Anterior cingulate cortex (tissue), 58 donors: ENCODE data around the gene HPN.
"Not testable (repeated sequence)": the region's sequence is repeated elsewhere in the genome, so short reads cannot be mapped to it uniquely, and the experiment has no call there.

Experiments used
- DNase-seq, 58 donors: peaks; one replicate each; lab custom pipeline; 2025; lab: John Stamatoyannopoulos, UW

Gene HPN

DNA sequence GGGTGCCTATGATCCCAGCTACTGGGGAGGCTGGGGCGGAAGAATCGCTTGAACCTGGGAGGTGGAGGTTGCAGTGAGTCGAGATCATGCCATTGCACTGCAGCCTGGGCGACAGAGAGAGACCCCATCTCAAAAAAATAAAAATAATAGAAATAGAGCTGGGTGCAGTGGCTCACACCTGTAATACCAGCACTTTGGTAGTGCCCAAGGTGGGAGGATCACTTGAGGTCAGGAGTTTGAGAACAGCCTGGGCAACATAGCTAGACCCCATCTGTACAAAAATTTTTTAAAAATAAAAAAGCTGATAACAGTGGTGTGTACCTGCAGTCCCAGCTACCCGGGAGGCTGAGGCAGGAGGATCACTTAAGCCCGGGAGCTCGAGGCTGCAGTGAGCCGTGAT lies 34.1 kb upstream of the HPN start:
- DNase-seq = not testable (repeated sequence)

DNA sequence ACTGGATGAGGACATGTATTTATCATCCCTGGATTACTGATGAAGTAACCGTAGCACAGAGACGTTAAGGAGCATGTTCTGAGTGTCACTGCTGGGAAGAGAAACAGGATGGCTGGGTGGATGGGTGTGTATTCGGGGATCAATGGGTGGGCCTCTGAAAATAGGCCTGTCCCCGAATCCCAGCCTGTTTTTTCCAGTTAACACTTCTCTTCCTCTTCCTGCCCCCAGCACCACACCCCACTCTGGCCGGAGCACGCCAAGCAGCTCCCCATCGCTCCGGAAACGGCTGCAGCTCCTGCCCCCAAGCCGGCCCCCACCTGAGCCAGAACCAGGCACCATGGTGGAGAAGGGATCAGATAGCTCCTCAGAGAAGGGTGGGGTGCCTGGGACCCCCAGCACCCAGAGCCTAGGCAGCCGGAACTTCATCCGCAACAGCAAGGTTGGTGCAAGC lies 32.6 kb upstream of the HPN start:
- DNase-seq = no peak

DNA sequence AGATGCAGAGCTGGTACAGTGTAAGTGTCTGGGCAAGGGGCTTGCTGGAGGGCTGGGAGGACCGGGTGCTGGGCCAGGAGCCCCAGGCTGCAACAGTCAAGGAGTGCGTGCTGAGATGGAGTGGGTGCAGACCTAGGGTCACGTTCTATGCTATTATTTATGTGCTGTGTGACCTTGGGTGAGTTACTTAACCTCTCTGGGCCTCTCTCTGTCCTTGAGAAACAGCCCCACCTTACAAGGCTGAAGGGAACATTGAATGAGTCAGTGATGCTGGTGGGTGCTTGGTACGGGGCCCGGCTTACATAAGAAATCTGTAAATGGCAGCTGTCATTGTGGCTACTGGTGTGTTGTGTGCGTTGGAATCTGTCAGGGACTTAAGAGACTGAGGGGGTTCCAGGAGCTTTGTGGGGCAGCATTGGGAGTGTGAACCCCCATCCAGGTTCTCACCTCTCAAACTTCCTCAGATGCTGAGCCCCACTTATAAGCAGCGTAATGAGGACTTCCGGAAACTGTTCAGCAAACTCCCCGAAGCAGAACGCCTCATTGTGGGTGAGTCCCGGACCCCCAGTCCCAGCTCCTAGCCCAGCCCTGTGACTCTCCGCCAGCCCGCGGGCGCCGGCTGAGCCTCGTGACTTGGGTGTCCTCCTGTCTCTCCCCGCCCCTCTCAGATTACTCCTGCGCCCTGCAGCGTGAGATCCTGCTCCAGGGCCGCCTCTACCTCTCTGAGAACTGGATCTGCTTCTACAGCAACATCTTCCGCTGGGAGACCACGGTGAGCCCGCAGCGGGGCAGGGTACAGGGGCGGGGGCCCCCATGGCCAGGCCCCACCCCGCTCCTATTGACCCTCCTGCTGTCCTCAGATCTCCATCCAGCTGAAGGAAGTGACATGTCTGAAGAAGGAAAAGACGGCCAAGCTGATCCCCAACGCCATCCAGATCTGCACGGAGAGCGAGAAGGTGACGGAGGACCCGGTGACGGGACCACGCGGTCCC lies 31.8 kb upstream of the HPN start:
- no peak for DNase-seq

DNA sequence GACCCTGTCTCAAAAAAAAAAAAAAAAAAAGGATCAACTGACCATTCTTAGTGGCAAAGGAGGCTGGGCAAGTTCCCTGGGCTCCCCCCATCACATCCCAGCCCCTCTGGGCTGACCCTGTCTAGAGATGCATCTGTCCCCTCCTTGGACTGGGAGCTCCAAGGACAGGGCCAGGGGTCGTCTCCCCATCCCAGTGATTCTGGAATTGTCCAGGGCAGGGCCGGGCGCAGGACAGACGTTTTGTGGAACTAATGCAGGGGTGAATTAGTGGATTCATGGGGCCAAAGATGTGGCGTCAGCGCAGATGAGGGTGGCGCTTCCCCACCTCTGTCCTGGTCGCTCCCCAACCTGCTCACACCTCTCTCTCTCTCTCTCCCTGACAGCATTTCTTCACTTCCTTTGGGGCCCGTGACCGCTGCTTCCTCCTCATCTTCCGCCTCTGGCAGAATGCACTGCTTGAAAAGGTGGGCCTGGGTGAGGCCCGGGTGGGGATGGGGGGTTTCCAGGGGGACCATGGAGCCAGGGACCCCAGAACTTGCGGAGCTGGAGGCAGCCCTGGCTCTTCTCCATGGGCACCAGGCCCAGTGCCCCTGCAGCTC lies 30.3 kb upstream of the HPN start:
- no peak for DNase-seq

DNA sequence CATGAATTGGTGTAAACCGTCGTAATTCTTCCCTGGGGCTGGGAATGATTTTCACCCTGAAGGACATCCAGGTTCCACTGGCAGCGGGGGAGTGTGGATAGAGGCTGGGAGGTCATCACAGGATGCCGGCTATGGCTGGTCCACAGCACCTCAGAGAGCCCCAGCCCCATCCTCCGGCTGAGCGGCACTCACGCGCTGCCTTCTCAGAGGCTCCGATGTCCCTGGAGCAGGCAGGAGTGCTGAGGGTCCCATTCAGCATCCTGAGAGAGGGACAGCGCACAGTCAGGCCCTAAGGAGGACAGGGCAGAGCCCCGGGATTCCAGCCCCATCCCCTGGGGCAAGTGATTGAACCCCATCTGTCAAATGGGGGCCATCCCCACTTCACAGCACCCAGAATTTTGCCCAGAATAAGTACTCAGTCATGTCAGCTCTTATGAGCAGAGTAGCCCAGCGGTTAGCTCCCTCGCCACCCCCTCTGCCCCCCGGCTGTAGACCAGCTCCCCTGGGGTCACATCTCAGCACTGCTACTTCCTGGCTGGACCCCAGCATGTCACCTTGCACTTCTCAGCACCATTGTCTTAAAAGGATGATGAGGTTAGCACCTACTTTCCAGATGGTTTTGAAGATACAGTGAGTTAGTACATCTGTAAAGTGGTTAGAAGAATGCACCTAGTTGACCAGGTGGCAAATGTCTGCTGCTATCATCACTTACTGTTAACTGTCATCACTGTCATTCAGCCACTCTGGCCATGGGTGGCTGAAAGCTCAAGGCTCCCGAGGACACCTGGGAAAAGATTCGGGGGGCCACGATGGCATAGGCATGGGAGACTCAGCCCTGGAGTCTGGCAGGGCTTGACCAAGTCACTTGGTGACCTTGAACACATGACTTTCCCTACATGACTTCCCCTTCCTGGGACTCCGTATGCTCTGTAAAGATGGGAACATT lies 29.5 kb upstream of the HPN start:
- DNase-seq = no peak

DNA sequence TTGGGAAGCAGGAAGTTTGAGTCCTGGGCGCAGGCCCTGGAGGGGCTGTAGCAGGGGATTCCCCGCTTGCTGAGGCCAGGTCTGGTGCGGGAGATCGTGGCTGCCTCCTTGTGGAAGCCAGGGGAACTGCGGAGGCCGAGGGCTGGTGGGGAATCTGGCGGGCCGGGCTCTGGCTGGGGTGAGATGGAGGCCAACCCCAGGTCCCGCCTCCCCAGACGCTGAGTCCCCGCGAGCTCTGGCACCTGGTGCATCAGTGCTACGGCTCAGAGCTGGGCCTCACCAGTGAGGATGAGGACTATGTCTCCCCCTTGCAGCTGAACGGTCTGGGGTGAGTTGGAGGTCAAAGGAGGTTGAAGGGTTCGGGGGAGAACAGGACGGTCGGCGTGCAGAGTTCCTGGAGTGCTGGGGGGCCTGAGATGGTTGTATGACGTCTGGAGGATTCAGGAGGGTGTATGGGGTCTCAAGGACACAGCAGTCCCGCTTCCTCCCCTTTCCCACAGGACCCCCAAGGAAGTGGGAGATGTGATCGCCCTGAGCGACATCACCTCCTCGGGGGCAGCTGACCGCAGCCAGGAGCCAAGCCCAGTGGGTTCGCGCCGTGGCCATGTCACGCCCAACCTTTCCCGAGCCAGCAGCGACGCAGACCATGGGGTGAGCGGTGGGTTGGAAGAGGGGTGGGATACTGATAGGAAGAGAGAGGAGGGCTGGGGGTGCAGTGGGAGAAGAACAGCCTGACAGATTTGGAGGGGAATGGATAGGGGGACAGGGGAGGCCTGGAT lies 28.3 kb upstream of the HPN start:
- peak in 38 of 58 donors; percentile 5 to 60 (median 21) for DNase-seq

DNA sequence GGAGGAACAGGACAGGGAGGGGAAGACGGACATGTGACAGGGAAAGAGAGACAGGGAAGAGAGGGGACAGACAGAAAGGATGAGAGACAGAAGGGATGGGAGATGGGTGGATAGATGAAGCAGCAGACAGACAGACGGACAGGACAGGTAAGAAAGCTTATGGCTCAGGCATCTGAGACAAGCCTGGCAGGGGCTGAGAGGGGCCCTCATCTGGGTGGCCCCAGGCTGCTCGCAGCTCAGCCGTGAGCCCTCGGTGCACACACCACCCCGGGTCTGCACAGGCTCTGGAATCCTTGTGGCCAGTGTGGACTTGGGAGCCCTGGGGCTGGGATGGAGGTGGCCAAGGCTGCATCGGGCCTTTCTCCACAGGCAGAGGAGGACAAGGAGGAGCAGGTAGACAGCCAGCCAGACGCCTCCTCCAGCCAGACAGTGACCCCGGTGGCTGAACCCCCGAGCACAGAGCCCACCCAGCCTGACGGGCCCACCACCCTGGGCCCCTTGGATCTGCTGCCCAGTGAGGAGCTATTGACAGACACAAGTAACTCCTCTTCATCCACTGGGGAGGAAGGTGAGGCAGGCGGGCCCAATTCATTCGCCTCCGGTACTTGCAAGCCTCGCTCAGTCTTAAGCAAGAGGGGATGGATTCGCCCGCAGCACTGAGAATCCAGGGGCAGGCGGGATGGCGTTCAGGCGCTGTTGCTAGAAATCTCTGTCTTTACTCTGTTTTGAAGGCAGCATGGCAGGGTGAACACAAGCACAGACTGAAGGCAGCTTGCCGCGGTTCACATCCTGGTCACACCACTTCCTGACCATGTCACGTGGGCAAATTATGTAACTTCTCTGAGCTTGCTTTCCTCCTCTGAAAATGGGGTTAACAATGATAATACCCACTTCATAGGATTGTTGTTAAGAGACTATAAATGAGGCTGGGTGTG lies 27.4 kb upstream of the HPN start:
- no peak for DNase-seq

DNA sequence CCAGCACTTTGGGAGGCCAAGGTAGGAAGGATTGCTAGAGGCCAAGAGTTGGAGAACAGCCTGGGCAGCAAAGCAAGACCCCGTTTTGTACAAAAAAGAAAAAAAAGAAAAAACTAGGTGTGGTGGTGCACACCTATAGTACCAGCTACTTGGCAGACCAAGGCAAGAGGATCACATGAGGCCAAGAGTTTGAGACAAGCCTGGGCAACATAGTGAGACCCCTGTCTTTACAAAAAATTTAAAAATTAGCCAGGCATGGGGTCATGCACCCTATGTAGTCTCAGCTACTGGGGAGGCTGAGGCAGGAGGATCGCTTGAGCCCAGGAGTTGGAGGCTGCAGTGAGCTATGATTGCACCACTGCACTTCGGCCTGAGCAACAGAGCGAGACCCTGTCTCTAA lies 26.7 kb upstream of the HPN start:
- not testable (repeated sequence) for DNase-seq

DNA sequence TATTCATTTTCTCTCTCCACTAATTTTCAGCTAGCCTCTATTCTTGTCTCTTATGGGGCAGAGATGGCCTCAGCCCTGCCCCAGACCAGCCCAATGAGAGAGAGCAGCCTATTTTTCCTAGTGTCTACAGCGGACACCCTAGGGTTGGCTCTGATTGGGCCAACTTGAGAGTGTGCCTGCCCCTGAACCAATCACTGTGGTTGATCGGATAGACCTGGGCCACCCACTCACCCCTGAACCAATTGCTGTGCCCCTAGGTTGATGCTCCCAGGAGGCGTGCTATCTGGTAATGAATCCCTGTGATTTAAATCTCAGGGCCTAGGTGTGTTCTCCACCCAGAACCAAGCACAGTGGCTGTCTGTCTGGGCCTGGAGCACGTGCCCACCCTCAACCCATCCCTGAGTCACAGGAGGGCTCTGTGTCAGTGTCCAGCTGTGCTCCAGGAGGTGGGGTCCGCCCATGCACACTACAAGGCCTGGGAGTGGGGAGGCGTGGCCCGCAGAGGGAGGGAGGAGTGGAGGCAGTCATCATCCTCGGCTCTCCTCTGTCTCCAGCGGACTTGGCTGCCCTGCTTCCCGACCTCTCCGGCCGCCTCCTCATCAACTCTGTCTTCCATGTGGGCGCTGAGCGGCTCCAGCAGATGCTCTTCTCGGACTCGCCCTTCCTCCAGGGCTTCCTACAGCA lies 26.1 kb upstream of the HPN start:
- no peak for DNase-seq

DNA sequence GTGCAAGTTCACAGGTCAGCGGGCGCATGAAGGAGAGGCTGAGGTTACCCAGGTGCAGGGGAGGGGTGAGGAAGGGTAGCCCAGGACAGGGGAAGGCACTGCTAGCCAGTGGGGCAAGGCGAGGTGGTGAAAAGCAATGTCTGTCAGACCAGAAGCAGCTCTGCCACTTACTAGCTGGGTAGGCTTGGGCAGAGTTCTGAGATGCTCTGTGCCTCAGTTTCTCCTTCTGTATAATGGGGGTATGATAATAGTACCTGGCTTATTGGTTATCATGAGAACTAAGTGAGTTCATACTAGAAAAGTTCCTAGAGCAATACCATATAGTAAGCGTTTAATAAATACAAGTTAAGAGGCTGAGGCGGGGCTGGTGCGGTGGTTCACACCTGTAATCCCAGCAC lies 25.6 kb upstream of the HPN start:
- DNase-seq = no peak

DNA sequence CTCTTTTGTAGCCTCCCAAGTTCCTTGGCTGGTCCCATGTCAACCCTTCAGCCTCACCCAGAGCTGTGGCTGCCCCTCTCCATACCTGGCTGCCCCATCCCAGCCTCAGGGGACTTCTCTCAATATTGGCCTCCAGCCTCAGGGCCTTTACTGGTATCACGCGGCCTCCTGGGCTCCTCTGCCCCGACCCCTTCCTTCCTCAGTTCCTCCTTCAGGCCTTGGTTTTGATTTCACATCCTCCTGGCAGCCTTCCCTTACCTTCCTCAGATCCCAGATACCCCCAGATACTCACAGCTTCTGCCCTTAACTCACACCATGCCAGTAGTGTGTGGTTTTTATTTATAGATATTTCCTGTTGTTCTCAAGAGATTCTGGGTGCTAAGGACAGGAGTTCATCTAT lies 24.0 kb upstream of the HPN start:
- DNase-seq = peak in 12 of 58 donors; percentile 12 to 45 (median 19)

DNA sequence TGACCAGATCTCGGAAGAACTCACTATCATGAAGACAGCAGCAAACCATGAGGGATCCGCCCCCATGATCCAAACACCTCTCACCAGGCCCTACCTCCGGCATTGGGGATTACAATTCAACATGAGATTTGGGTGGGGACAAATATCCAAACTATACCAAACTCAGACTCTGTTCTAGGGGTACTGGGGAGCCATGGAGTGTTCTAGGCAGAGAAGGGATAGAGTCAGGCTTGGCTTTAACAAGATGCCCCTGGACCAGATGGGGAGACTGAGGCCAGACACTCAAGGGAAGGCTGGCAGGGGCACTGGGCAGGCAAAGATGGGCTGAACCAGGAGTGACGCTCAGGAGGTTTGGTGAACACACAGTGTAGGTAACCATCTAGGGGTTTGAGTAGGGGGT lies 23.1 kb upstream of the HPN start:
- no peak for DNase-seq

DNA sequence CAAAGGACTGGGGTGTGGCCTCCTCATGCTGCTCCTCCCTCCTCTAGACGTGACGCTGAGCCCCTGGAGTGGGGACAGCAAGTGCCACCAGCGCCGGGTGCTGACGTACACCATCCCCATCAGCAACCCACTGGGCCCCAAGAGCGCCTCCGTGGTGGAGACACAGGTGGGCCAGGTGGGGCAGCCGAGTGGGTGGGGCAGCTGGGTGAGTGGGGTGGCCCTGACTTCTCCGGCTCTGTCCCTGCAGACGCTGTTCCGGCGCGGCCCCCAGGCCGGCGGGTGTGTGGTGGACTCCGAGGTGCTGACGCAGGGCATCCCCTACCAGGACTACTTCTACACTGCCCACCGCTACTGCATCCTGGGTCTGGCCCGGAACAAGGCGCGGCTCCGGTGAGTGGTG lies 22.4 kb upstream of the HPN start:
- no peak for DNase-seq

DNA sequence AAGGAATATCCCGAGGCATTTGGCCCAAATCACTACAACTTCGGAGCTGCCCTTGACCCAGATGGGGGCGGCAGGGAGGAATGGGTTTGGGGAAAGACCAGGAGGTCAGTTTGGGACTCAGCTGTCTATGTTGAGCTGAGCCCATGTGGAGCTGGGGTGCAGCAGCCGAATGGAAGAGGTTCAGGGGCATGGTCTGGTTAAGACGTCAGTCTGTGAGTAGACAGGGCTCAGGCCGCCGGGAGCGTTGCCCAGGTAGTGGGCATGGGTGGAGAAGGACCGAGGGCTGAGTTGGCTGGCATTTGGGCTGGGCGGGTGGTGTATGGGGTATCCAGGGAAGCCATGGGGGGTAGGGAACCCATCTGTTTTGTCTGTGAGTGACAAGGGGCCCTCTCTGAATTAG lies 20.5 kb upstream of the HPN start:
- DNase-seq = no peak

DNA sequence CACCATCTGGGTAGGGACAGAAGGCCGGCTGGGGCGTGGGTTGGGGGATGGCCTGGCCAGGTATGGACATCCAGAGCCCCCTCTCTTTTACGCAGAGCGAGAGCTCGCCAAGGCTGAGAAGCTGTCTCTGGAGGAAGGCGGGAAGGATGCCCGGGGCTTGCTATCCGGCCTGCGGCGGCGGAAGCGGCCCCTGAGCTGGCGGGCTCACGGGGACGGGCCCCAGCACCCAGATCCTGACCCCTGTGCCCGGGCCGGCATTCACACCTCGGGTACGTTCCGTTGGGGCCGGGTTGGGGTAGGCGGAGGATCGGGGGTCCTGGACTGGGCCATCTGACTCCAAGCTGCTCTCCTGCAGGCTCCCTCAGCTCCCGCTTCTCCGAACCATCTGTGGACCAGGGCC lies 19.9 kb upstream of the HPN start:
- DNase-seq = no peak

DNA sequence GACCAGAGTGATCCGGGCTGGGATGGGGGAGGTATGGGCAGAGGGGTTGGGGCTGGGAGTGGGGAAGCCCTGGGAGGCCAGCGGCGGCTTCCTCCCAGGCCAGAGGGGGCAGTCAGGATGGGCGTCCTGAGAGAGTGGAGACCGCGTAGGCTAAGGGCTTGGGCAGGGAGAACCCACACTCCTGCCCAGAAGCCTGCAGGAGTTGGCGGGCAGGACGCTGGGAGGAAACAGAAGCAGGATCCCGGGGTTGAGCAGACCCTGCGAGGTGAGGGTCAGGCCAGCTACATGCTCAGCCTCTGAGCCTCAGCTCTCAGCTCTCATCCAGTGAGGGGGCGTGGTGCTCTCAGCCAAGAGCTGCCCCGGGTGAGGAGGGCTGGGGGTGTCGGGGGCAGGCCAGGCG lies 19.1 kb upstream of the HPN start:
- DNase-seq = no peak

DNA sequence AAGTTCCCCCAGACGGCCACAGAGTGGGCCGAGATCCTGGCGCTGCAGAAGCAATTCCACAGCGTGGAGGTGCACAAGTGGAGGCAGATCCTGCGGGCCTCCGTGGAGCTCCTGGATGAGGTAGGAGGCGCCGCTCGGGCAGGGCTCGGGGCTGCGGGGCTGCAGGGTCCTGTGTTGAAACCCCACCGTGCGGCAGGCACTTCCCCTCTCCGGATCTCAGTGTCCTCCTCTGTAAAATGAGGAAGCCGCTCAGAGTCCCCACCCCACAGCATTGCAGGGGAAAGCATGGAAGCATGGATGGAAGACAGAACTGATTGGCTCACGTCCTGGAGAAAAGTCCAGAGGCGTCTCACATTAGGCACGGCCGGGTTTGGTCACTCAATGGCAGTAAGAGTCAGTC lies 18.1 kb upstream of the HPN start:
- DNase-seq = peak in 1 of 58 donors; percentile 19

DNA sequence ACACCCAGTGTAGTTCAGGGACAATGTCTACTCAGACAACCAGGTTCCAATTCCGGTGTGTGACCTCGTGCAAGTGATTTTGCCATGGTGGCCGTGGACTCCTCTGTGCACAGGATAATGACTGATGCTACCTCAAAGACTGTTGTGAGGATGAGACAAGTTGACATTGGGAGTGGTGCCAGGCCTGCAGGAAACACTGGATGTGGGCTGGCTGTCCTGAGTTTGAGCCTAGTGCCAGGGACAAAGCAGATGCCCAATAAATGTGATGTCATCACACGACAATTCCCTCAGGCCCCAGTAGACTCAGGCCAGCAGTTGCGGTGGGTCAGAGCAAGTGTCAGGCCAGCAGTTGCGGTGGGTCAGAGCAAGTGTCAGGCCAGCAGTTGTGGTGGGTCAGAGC lies 17.4 kb upstream of the HPN start:
- no peak for DNase-seq
